ENCODE data around the gene NAP1L1.

NAP1L1 gene

GRCh38 chr12:76037130-76038103, 47.1 kb downstream of the NAP1L1 start:
- peak; percentile 31 for DNase-seq

GRCh38 chr12:76035045-76035444, 49.4 kb downstream of the NAP1L1 start:
- no peak for DNase-seq

DNA sequence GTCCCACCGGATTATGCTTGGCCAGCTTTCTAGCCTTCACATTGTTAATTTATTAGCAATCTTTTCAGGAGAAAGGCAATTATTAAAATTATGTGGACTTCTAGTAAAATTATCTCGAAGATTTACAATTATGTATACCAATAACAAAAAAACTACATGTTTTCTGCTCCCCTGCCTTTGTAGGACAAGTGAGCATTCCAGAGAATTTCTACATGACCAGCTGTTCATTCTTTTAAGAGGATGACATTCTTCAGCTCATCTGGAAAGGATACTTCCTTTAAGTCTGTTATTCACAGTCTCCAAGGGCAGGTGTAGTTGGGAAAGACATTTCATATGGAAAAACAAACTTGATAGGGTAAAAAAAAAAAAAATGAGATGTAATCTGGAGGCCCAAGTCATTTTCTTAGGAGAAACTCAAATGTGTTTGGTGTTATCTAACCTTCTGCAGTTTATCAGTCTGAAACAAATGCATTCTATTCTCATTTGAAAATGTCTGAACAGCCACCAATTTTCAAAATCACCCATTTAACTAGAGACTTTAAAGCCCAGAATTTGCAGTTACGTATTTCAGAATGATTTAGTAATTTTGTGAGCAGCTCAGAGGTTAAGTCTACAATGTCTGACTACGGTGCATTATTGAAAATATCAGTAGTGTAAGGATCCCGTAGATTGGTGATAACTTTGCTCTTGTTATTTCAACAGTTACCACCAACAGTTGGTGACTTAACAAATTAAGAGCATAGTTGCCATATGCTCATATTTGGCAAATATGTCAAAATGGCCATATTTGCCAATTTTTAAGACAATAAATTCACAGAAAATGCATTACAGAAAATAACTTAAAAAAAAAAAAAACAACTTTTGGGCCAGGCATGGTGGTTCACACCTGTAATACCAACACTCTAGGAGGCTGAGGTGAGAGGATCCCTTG, 51.1 kb downstream of the NAP1L1 start:
- no peak for DNase-seq

GRCh38 chr12:76032043-76032981, 52.2 kb downstream of the NAP1L1 start:
- DNase-seq = peak; percentile 44

GRCh38 chr12:76031414-76032042, 53.0 kb downstream of the NAP1L1 start, which contains the start of gene PHLDA1:
TSS of gene PHLDA1 (minus strand) at chr12:76031776.
- peak; percentile 93 for DNase-seq

- DNase-seq = no peak
These were observed 53.4 kb downstream of the NAP1L1 start for GRCh38 chr12:76031081-76031413.

- peak; percentile 70 for DNase-seq
These were observed 54.0 kb downstream of the NAP1L1 start for GRCh38 chr12:76030341-76031080.

DNA sequence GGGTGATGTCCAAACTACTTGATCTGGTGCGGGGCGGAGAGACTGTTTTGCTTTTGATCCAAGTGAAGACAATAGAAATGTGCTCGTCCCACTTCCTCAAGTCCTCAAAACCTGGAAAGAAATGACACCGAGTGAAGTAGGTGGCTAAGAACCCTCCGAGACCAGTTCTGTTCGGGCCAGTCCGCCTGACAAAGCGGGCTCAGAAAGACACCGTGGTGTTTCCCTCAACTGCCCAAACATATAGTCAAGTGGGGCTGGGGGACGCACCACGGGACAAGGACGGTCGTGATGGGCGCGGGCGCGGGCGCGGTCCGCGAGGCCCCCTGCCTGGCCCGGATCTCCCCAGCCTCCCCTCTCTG, 54.5 kb downstream of the NAP1L1 start:
- peak; percentile 28 for DNase-seq

- DNase-seq = no peak
These were observed 55.8 kb downstream of the NAP1L1 start for GRCh38 chr12:76028571-76029277.

- no peak for DNase-seq
These were observed 57.8 kb downstream of the NAP1L1 start for GRCh38 chr12:76026643-76027063.

DNA sequence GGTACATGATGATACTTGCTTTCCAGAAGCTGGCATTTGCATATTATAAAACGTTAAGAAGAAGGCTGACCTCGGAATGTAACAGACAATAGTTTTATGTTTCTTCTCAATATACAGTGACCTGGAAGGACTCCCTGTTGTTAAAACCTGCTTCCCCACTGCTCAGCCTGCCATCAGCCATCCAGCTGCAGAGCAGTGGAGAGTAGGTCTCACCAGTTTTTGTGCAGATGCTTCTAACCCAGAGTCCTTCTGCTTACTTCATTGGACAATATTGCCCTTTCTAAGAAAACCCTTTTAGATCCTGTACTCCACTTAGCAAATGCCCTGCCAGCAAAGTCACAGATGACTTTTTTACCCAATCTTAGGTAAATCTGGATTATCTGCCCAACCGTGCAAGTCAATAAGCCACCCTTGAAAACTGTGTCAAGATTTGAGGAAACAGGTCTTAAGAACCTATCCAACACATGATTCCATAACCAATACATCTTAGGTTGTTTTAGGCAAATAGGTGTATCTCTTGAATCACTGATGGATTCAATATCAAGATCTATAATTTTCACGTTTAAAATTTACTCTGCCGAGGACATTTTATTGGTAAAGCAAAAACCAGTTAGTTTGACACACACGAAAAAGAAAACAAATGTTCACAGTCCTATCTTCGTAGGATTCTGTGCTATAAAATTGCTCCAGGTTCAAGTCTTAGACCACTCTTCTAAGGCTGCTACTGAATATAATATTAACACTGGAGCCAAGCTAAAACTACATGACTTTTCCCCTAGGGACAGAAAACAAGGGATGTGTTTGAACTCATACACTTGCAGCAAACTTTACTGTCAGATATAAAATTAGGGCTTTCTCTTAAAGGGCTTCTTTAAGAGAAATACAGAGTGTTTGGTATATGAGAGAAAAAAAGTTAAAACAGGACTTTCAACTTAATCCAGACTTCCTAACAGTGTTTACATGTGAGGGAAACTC, 58.6 kb downstream of the NAP1L1 start:
- DNase-seq = no peak

GRCh38 chr12:76024942-76025600, 59.4 kb downstream of the NAP1L1 start:
- no peak for DNase-seq

DNA sequence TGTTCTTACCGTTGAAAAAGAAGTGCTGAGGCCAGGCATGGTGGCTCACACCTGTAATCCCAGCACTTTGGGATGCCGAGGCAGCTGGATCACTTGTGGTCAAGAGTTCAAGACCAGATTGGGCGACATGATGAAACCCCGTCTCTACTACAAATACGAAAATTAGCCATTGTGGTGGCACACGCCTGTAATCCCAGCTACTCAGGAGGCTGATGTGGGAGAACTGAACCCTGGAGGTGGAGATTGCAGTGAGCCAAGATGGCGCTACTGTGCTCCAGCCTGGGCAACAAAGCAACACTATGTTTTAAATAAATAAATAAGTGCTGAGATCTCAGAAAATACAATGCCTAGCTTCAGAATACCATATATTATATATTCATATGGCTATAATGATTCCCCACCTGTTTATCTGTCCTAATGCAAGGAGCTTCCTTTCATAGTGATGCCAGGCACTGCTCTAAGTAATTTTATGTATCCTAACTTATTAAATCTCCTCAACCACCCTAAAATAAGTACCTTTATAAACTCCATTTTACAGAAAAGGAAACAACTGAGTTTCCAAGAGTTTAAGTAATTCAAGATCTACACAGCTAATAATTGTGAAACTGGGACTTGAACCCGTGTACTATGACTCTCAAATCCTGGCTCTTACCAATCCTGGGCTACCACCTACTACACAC, 60.2 kb downstream of the NAP1L1 start:
- no peak for DNase-seq

DNA sequence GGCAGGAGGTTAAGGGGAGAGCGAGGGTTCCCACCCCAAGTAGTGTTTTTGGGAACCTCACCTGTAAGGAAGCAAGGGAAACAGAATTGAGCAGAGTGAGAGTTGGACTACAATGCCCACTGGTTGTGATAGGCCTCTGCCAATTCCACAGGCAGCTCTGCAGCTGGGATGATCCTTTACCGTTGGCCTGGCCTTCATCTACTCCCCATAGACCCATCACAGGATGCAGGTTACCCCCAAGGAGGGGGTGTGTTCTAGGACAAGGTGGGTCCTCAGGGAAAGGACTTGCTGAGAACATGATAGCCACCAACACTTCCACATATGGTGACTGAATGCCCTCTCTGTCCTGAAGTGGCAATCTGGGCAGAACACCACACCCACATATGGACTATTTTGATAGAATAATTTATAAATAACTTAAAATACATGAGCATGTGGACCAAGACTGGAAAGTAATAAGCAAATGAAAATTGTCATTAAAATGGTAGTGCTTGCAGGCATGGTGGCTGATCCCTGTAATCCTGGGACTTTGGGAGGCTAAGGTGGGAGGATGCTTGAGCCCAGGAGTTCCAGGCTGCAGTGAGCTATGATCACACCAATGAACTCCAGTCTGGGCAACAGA, 61.3 kb downstream of the NAP1L1 start:
- DNase-seq = no peak

DNA sequence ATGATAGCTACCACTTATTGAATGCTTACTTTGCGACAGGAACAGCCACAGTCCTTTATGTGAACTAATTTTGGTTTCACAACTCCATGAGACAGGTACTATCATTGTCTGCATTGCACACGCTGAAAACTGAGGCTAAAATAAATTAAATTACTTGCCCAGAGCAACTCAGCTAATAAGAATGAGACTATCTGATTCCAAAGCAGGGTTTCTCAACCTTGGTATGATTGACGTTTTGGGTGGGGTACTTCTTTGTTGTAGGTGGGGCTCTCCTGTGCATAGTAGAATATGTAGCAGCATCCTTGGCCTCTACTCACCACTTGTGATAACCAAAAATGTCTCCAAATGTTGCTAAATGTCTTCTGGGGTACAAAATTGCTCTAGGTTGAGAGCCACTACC, 62.0 kb downstream of the NAP1L1 start:
- no peak for DNase-seq

DNA sequence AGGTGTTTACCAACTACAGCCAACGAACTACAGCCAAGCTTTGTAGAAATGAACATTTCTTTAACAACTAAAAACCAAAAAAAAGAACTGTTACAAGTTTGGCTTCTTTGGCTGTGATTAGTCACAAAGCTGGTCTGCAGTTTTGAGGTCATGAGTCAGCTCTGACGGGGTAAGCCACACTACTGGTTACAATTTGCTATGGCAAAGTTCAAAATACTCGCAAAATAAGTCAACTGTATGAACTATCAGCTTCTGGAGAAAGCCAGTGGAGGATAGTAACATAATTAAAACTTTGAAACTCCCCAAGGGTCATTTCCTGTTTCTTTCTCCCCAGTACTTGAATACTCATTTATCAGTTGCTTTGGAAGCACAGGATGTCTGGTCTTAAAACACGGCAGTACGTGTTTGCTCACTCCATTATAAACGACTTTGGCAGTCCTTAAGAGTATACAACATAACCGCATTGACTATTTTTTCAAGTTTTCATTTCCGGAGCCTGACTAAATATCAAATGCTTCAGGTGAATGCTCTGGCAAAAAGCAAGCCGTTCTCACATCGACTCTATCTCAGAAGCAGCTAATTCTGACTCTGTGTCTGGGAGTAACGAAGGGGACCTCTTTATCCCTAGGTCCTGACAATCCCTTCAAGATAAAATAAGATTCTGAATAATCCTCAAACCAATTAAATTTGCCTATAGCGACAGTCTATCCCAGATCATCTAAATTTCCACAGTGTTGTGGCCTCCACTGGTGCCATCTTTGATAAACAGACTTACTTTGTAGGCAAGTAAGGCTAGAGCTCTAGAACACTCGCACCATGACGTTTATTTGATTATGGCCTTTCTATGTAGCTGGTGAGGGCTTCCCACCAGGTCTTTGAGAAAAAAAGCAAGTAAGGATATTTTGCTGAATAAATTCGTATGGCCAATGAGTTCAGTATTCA, 63.5 kb downstream of the NAP1L1 start:
- DNase-seq = peak; percentile 75

All from CD4-positive, alpha-beta T cell treated with Interleukin-6 for 4 hours (primary cell).